H9 (cell line): Measurements from ENCODE around the gene WFIKKN1. TPM values are rescaled to one million over a fixed set of nuclear protein-coding genes. Genes with fewer than 3 reads are reported as not detected.

ENCODE experiments used
- DNase-seq: peaks from one replicate; pipeline ENCODE4 v3.0.0-alpha.2; 2017
- H2AFZ ChIP-seq: one replicate; pipeline ENCODE4 v1.6.1; 2013; ENCODE audit warnings: mild to moderate bottlenecking, low read length, control low read depth, moderate library complexity
- H2AK5ac ChIP-seq: 2 replicates; pipeline ENCODE4 v1.6.1; 2013; ENCODE audit warnings: low read length, control low read depth, mixed read lengths; ENCODE audit not compliant: insufficient read length
- H2BK120ac ChIP-seq: one replicate; pipeline ENCODE4 v1.6.1; 2013; ENCODE audit warnings: low read depth, mild to moderate bottlenecking, low read length, control low read depth, inconsistent platforms; ENCODE audit not compliant: poor library complexity, severe bottlenecking
- H2BK12ac ChIP-seq: 2 replicates; pipeline ENCODE4 v1.6.1; 2013; ENCODE audit warnings: low read length, control low read depth, mixed read lengths, low read depth; ENCODE audit not compliant: insufficient read length
- H2BK15ac ChIP-seq: 2 replicates; pipeline ENCODE4 v1.6.1; 2013; ENCODE audit warnings: low read depth, low read length, control low read depth
- H2BK20ac ChIP-seq: one replicate; pipeline ENCODE4 v1.6.1; 2013; ENCODE audit warnings: low read depth, mild to moderate bottlenecking, low read length, control low read depth, inconsistent platforms; ENCODE audit not compliant: poor library complexity, severe bottlenecking
- H2BK5ac ChIP-seq: 2 replicates; pipeline ENCODE4 v1.6.1; 2013; ENCODE audit warnings: low read length, control low read depth, mixed read lengths; ENCODE audit not compliant: insufficient read length
- H3K14ac ChIP-seq: 2 replicates; pipeline ENCODE4 v1.6.1; 2013; ENCODE audit warnings: low read length, control low read depth; ENCODE audit not compliant: insufficient read depth
- H3K18ac ChIP-seq: 2 replicates; pipeline ENCODE4 v1.6.1; 2013; ENCODE audit warnings: low read depth, mild to moderate bottlenecking, mixed read lengths, low read length, control low read depth; ENCODE audit not compliant: insufficient read length
- H3K23ac ChIP-seq: 2 replicates; pipeline ENCODE4 v1.6.1; 2013; ENCODE audit warnings: low read length, control low read depth, mixed read lengths, low read depth; ENCODE audit not compliant: insufficient read length
- H3K23me2 ChIP-seq: 2 replicates; pipeline ENCODE4 v1.6.1; 2013; ENCODE audit warnings: low read depth, mild to moderate bottlenecking, mixed read lengths, low read length, control low read depth; ENCODE audit not compliant: insufficient read length, poor library complexity, severe bottlenecking
- H3K27ac ChIP-seq: 2 replicates; pipeline ENCODE4 v1.5.1; 2013; ENCODE audit warnings: low read length, control low read depth, mixed read lengths, low read depth; ENCODE audit not compliant: insufficient read length
- H3K27me3 ChIP-seq: 2 replicates; pipeline ENCODE4 v1.6.1; 2013; ENCODE audit warnings: low read length, control low read depth, inconsistent platforms; ENCODE audit not compliant: insufficient read depth
- H3K4ac ChIP-seq: 2 replicates; pipeline ENCODE4 v1.6.1; 2013; ENCODE audit warnings: low read depth, mild to moderate bottlenecking, control low read depth, inconsistent platforms, low read length, moderate library complexity
- H3K4me1 ChIP-seq: 2 replicates; pipeline ENCODE4 v1.6.1; 2013; ENCODE audit warnings: low read length, control low read depth, inconsistent platforms; ENCODE audit not compliant: insufficient read depth
- H3K4me2 ChIP-seq: 2 replicates; pipeline ENCODE4 v1.6.1; 2013; ENCODE audit warnings: low read length, control low read depth, mixed read lengths; ENCODE audit not compliant: insufficient read length, insufficient read depth
- H3K56ac ChIP-seq: 2 replicates; pipeline ENCODE4 v1.6.1; 2013; ENCODE audit warnings: low read depth, mild to moderate bottlenecking, mixed read lengths, low read length, control low read depth; ENCODE audit not compliant: insufficient read length
- H3K79me1 ChIP-seq: 2 replicates; pipeline ENCODE4 v1.6.1; 2013; ENCODE audit warnings: low read depth, mild to moderate bottlenecking, moderate library complexity, low read length, control low read depth, inconsistent platforms; ENCODE audit not compliant: insufficient read depth, poor library complexity, severe bottlenecking
- H3K79me2 ChIP-seq: 2 replicates; pipeline ENCODE4 v1.6.1; 2013; ENCODE audit warnings: low read length, control low read depth, inconsistent platforms; ENCODE audit not compliant: insufficient read depth
- H3K9ac ChIP-seq: 2 replicates; pipeline ENCODE4 v1.6.1; 2013; ENCODE audit warnings: low read length, control low read depth, mixed read lengths; ENCODE audit not compliant: insufficient read length; ENCODE audit errors: extremely low read depth
- H3K9me3 ChIP-seq: one replicate; pipeline ENCODE4 v1.6.1; 2013; ENCODE audit warnings: low read depth, low read length, inconsistent platforms; ENCODE audit not compliant: control insufficient read depth
- H3T11ph ChIP-seq: one replicate; pipeline ENCODE4 v1.6.1; 2013; ENCODE audit warnings: mild to moderate bottlenecking, low read length, control low read depth, inconsistent platforms
- H4K20me1 ChIP-seq: one replicate; pipeline ENCODE4 v1.6.1; 2013; ENCODE audit not compliant: control insufficient read depth, insufficient read length, insufficient read depth
- H4K5ac ChIP-seq: 2 replicates; pipeline ENCODE4 v1.6.1; 2013; ENCODE audit warnings: low read depth, mild to moderate bottlenecking, mixed read lengths, low read length, control low read depth; ENCODE audit not compliant: insufficient read length
- H4K8ac ChIP-seq: replicated peaks from 2 replicates; pipeline ENCODE4 v1.6.1; 2013; ENCODE audit warnings: low read length, control low read depth, mixed read lengths, low read depth; ENCODE audit not compliant: insufficient read length
- H4K91ac ChIP-seq: 2 replicates; pipeline ENCODE4 v1.6.1; 2013; ENCODE audit warnings: low read depth, mild to moderate bottlenecking, moderate library complexity, mixed read lengths, low read length, control low read depth; ENCODE audit not compliant: insufficient read length
- H3K27ac Mint-ChIP-seq, 3 experiments: 2 replicates in 2 of 3; 3 replicates in 1 of 3; pipeline ENCODE4 v1.8.0; 2020 to 2021; ENCODE audit warnings: mixed read lengths in 3 of 3, mild to moderate bottlenecking in 1 of 3, moderate library complexity in 1 of 3
- H3K27me3 Mint-ChIP-seq: 2 replicates; pipeline ENCODE4 v1.8.0; 2021; ENCODE audit warnings: low read depth, mild to moderate bottlenecking, moderate library complexity, mixed read lengths
- H3K36me3 Mint-ChIP-seq, 3 experiments: 2 replicates in 2 of 3; 3 replicates in 1 of 3; pipeline ENCODE4 v1.8.0; 2020 to 2021; ENCODE audit warnings: low read depth in 3 of 3, mixed read lengths in 3 of 3; ENCODE audit not compliant: insufficient read depth in 1 of 3
- H3K4me1 Mint-ChIP-seq, 2 experiments: 2 replicates each; pipeline ENCODE4 v1.8.0; 2020; ENCODE audit warnings: mixed read lengths in 2 of 2
- H3K4me3 Mint-ChIP-seq, 2 experiments: 2 replicates in 1 of 2; 3 replicates in 1 of 2; pipeline ENCODE4 v1.8.0; 2020 to 2021; ENCODE audit warnings: mild to moderate bottlenecking in 2 of 2, mixed read lengths in 2 of 2, moderate library complexity in 1 of 2
- H3K9me3 Mint-ChIP-seq, 2 experiments: 2 replicates in 1 of 2; 3 replicates in 1 of 2; pipeline ENCODE4 v1.8.0; 2020; ENCODE audit warnings: mild to moderate bottlenecking in 2 of 2, mixed read lengths in 2 of 2, moderate library complexity in 1 of 2
- CTCF ChIP-seq: fragments of 200-600 bp; sonication (generic); conservative IDR thresholded peaks from 3 replicates; pipeline ENCODE4 v1.8.0; 2021; ENCODE audit warnings: antibody characterized with exemption, mild to moderate bottlenecking
- WGBS: extraction: QIAGEN DNeasy Blood & Tissue Kit; methylation state at CpG from one replicate; pipeline ENCODE4 v1.1.7; 2013; ENCODE audit warnings: missing lambda C conversion rate, low lambda C conversion rate, mixed read lengths; ENCODE audit not compliant: insufficient read length; ENCODE audit errors: extremely low coverage; 5-methylcytosine and 5-hydroxymethylcytosine counted together
- total RNA-seq: library from RNA; stranded (reverse); gene quantifications from 2 replicates; pipeline ENCODE4 v1.2.1, GENCODE V29; 2021

WFIKKN1 gene
- total RNA-seq, 1 experiment from 2014 or later, result 8.3 TPM

GRCh38 chr16:674968-675883, 44.4 kb downstream of the WFIKKN1 start, which contains the start of gene RHBDL1:
RHBDL1 (plus strand) TSS chr16:675671; CDS start chr16:675791, 120 bp downstream.
- Histone ChIP-seq H3K23me2 (peaks cover 9% of the 10 kb centered on the region), H2AFZ (no peak within 1 kb of the TSS), H3K4me1 (no peaks in the 10 kb centered on the region), H3K9me3 (no peaks in the 10 kb centered on the region), H3K9ac (no peak within 1 kb of the TSS), H2AK5ac (no peak within 1 kb of the TSS), H3K18ac (no peak within 1 kb of the TSS), H4K91ac (no peak within 1 kb of the TSS), H3K27ac (no peak within 1 kb of the TSS), H3K4me2 (peak within 1 kb of the TSS; percentile 53), H2BK15ac (no peak within 1 kb of the TSS), H3K27me3 (no peaks in the 10 kb centered on the region), H2BK5ac (no peak within 1 kb of the TSS), H3T11ph (no peak within 1 kb of the TSS), H2BK20ac (no peak within 1 kb of the TSS), H2BK120ac (no peak within 1 kb of the TSS), H3K79me2 (no peaks in the 10 kb centered on the region), H4K20me1 (no peaks in the 10 kb centered on the region), H3K23ac (no peak within 1 kb of the TSS), H3K56ac (no peak within 1 kb of the TSS), H3K14ac (0 out of 2 replicates have a peak within 1 kb of the TSS, but pooled peaks have one; percentile 6), H4K5ac (no peak within 1 kb of the TSS), H2BK12ac (no peak within 1 kb of the TSS), H3K4ac (no peak within 1 kb of the TSS), H4K8ac (no peak within 1 kb of the TSS), H3K79me1 (no peaks in the 10 kb centered on the region)
- H3K9me3 Mint-ChIP-seq, result no peaks in the 10 kb centered on the region
- DNase-seq, result peak; percentile 83
- whole genome bisulfite sequencing, result no CpG with 5 or more reads among the region's 73 CpGs
- H3K4me1 Mint-ChIP-seq, result peaks cover 14 to 22% of the 10 kb centered on the region in 2 experiments
- no peak for TF ChIP-seq CTCF
- H3K27me3 Mint-ChIP-seq, result peaks cover 3% of the 10 kb centered on the region; the same call in 1 of the 2 replicates
- H3K4me3 Mint-ChIP-seq, result peak within 1 kb of the TSS; percentile 69 to 79
- H3K36me3 Mint-ChIP-seq, result peaks cover 8 to 18% (median 17%) of the 10 kb centered on the region in 3 experiments; a peak in 6 of 7 replicates
- H3K27ac Mint-ChIP-seq, result peak within 1 kb of the TSS in 2 of 3 experiments; percentile 11 to 57; a peak in 2 of 7 replicates
